BLaER1 treated with 17β-estradiol and CSF1 and Interleukin-3, amounts not matched to agents 10 nM and 100 nM (cell line): ENCODE measurements around the gene TSPOAP1.

Source experiments
- H3K27ac ChIP-seq, 11 experiments: shearing (Covaris generic); formaldehyde crosslinking; 2 replicates each; pipeline ENCODE4 v1.8.1; 2022
- H3K27me3 ChIP-seq, 11 experiments: shearing (Covaris generic); formaldehyde crosslinking; 2 replicates each; pipeline ENCODE4 v1.8.1; 2022
- H3K36me3 ChIP-seq, 11 experiments: shearing (Covaris generic); formaldehyde crosslinking; 2 replicates each; pipeline ENCODE4 v1.8.1; 2022
- H3K4me1 ChIP-seq, 10 experiments: shearing (Covaris generic); formaldehyde crosslinking; 2 replicates each; pipeline ENCODE4 v1.8.1; 2022
- H3K4me2 ChIP-seq, 11 experiments: shearing (Covaris generic); formaldehyde crosslinking; 2 replicates each; pipeline ENCODE4 v1.8.1; 2022
- H3K4me3 ChIP-seq, 10 experiments: shearing (Covaris generic); formaldehyde crosslinking; 2 replicates each; pipeline ENCODE4 v1.8.1; 2022
- H3K9ac ChIP-seq, 11 experiments: shearing (Covaris generic); formaldehyde crosslinking; 2 replicates each; pipeline ENCODE4 v1.8.1; 2022
- H3K9me3 ChIP-seq, 11 experiments: shearing (Covaris generic); formaldehyde crosslinking; replicated peaks in 1 of 11; 2 replicates each; pipeline ENCODE4 v1.8.1; 2022
- H4K20me1 ChIP-seq, 11 experiments: shearing (Covaris generic); formaldehyde crosslinking; 2 replicates each; pipeline ENCODE4 v1.8.1; 2022
- Cebpa-rat ChIP-seq, 11 experiments: shearing (Covaris generic); IDR thresholded peaks; 2 replicates each; pipeline ENCODE4 v1.8.1; 2022

The TSPOAP1 gene

DNA sequence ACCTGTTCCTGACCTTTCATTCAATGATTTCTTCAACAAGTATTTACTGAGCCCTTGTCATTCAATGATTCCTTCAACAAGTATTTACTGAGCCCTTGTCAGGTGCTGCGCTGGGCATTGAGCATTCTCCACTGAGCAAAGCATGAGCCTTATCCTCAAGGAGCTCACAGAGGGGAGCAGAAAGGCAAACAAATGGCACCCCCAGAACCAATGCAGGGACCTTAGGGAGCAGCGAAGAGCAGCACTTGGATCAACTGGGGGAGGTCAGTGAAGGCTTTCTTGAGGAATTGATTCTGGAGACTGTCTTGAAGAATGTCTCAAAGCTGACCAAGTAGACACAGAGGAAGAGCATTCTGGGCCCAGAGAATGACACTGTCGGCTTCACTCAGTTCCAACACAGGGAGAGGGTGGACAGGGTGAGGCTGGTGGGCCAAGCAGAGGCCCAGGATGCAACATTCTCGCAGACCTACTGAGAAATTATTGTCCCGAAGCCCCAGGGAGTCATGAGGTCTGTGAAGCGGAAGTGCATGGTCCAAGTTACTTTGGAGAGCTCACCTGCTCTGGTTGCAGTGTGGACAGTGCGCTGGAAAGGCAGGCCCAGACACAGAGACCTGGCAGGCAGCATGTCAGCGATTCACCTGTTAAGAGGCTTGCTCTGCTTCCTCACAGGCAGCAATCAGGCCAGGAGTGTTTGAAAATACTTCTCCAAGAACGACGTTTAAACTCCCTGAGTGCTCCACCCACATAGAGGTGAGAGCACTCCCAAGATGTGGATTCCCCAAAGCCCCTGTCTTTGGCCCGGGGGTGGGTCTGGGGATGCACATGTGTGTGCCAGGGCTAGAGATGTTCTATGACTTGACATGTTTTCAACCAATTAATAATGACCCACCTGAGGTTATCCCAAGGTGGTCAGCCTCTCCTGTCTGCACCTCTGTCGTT lies 44.7 kb downstream of the TSPOAP1 start:
- Histone ChIP-seq H3K4me2 (peak overlapping the region; percentile 74 to 89 (median 85)), H3K9ac (peak overlapping the region in 9 of 11 experiments; percentile 41 to 84 (median 77); a peak in 17 of 22 replicates), H3K27ac (peak overlapping the region in 10 of 11 experiments; percentile 28 to 97 (median 90); a peak in 19 of 22 replicates), H4K20me1 (no peaks in the 10 kb centered on the region), H3K27me3 (no peaks in the 10 kb centered on the region), H3K9me3 (peaks cover 0 to 18% (median 0%) of the 10 kb centered on the region in 11 experiments; a peak in 7 of 22 replicates), H3K4me3 (peak overlapping the region in 3 of 10 experiments; percentile 12 to 21 (median 14); a peak in 3 of 20 replicates), H3K4me1 (peaks cover 34 to 95% (median 75%) of the 10 kb centered on the region in 10 experiments), H3K36me3 (0 out of 22 replicates have a peak, but pooled peaks cover 0 to 3% (median 0%) of the 10 kb centered on the region in 11 experiments)
- no peak for TF ChIP-seq Cebpa-rat (IDR thresholded peaks at IDR 0.05)

DNA sequence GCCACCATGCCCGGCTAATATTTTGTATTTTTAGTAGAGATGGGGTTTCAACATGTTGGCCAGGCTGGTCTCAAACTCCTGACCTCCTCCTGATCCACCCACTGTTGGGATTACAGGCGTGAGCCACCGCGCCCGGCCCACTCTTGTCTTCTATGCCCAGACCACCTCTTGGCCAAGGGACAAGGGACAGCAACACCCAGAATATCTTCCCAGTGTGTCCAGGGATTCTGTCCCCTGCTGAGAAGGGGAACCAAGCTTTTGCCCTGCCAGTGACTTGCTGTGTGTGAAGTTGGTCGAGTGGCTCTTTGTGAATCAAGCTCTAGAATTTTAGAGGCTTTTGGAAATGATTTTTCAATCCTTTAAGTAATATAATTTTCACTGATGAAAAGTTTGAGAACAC lies 46.2 kb downstream of the TSPOAP1 start:
- no peak for TF ChIP-seq Cebpa-rat (IDR thresholded peaks at IDR 0.05)
- peak overlapping the region in 9 of 11 experiments; percentile 57 to 97 (median 90); a peak in 17 of 22 replicates for H3K27ac ChIP-seq
- H3K36me3 ChIP-seq, result 0 out of 22 replicates have a peak, but pooled peaks cover 0 to 3% (median 0%) of the 10 kb centered on the region in 11 experiments
- H3K4me2 ChIP-seq, result peak overlapping the region in 9 of 11 experiments; percentile 32 to 87 (median 72); a peak in 17 of 22 replicates
- H3K9me3 ChIP-seq, result peaks cover 0 to 18% (median 0%) of the 10 kb centered on the region in 11 experiments; a peak in 7 of 22 replicates
- no peak overlapping the region for H3K4me3 ChIP-seq
- peak overlapping the region in 8 of 11 experiments; percentile 53 to 79 (median 74); a peak in 15 of 22 replicates for H3K9ac ChIP-seq
- no peaks in the 10 kb centered on the region for H4K20me1 ChIP-seq
- peaks cover 28 to 96% (median 87%) of the 10 kb centered on the region in 10 experiments for H3K4me1 ChIP-seq
- no peaks in the 10 kb centered on the region for H3K27me3 ChIP-seq

DNA sequence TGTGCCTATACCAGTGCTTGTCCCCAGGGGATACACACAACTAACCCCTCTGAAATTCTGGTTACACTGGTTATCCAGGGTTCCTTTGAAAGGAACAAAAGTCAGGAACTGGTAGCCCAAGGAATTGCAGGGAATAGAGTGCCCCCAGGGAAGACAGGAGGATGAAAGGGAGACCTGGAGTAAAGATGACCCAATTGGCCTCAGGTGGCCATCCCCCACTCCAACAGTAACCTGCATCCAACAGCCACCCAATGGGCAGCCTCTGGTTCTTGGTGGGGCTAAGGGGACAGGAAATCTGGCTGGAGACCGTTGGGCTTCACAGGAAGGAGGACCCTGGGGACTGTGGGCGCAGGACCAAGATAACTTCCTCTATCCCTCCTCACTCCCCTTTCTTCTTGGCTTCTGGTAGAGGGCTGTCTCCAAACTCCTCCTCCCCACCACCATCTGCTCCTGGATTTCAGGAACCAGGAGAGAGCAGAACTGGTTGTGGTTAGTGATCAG lies 47.0 kb downstream of the TSPOAP1 start:
- Histone ChIP-seq H3K9me3 (peaks cover 0 to 18% (median 0%) of the 10 kb centered on the region in 11 experiments; a peak in 7 of 22 replicates), H3K4me2 (peak overlapping the region in 9 of 11 experiments; percentile 32 to 87 (median 72); a peak in 18 of 22 replicates), H3K4me3 (0 out of 20 replicates have a peak overlapping the region, but pooled peaks of 1 of the 10 experiments have one; percentile 2), H3K4me1 (peaks cover 27 to 95% (median 88%) of the 10 kb centered on the region in 10 experiments), H3K27ac (peak overlapping the region in 9 of 11 experiments; percentile 57 to 97 (median 90); a peak in 18 of 22 replicates), H3K27me3 (no peaks in the 10 kb centered on the region), H4K20me1 (no peaks in the 10 kb centered on the region), H3K9ac (peak overlapping the region in 8 of 11 experiments; percentile 56 to 79 (median 71); a peak in 15 of 22 replicates), H3K36me3 (0 out of 22 replicates have a peak, but pooled peaks cover 0 to 3% (median 0%) of the 10 kb centered on the region in 11 experiments)
- no peak for TF ChIP-seq Cebpa-rat (IDR thresholded peaks at IDR 0.05)

- no peak for TF ChIP-seq Cebpa-rat (IDR thresholded peaks at IDR 0.05)
- Histone ChIP-seq H3K9ac (peak within 1 kb of the TSS in 8 of 11 experiments; percentile 56 to 79 (median 69); a peak in 15 of 22 replicates), H3K36me3 (0 out of 22 replicates have a peak, but pooled peaks cover 0 to 3% (median 0%) of the 10 kb centered on the region in 11 experiments), H3K4me1 (peaks cover 25 to 86% (median 83%) of the 10 kb centered on the region in 10 experiments), H3K27ac (peak within 1 kb of the TSS in 9 of 11 experiments; percentile 57 to 97 (median 90); a peak in 18 of 22 replicates), H3K4me2 (peak within 1 kb of the TSS in 9 of 11 experiments; percentile 32 to 87 (median 72); a peak in 18 of 22 replicates), H4K20me1 (no peaks in the 10 kb centered on the region), H3K27me3 (no peaks in the 10 kb centered on the region), H3K4me3 (0 out of 20 replicates have a peak within 1 kb of the TSS, but pooled peaks of 1 of the 10 experiments have one; percentile 2), H3K9me3 (peaks cover 0 to 18% (median 0%) of the 10 kb centered on the region in 11 experiments; a peak in 7 of 22 replicates)
Measured at GRCh38 chr17:58280480-58281217, 47.9 kb downstream of the TSPOAP1 start, which contains the start of gene MPO. MPO (minus strand) TSS chr17:58280935; CDS start chr17:58280758, 177 bp downstream.

DNA sequence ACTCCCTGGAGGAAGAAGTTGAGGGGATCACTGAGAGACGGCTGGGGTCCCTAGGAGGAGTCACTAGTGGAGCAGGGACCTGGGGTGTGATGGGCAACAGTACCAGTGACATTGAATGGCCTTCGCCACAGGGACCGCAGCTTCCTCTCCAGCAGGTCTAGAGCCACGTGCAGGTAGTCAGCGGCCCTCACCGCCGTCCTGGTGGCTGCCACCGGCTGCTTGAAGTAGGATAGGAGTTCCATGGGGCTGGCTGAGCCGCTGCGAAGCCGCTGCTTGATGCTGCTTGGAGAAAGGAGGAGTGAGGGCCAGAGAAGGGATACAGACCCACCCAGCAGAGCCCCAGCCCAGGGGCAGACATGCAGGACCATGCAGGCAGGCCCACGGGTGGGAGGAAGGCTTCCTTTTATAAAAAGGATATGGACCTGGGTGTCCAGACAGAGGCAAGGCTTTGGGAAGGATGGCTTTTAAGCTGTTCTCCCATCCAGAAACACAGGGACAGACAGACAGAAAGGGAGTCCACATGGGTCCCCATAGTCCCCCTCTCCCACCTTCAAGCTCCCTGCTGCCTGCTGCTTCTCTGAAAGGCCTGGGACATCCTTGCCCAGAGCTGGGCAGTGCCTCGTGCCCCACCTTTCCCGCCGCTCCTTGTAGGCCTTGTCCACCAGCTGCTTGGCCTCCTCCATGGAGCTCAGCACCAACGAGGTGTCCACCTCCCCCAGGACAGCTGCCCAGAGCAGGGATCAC lies 48.7 kb downstream of the TSPOAP1 start:
- H3K4me2 ChIP-seq, result peak overlapping the region in 9 of 11 experiments; percentile 2 to 87 (median 70); a peak in 15 of 22 replicates
- H3K36me3 ChIP-seq, result 0 out of 22 replicates have a peak, but pooled peaks cover 0 to 3% (median 0%) of the 10 kb centered on the region in 11 experiments
- H4K20me1 ChIP-seq, result no peaks in the 10 kb centered on the region
- peaks cover 18 to 78% (median 76%) of the 10 kb centered on the region in 10 experiments for H3K4me1 ChIP-seq
- H3K27me3 ChIP-seq, result no peaks in the 10 kb centered on the region
- TF ChIP-seq Cebpa-rat (IDR thresholded peaks at IDR 0.05), result no peak
- peaks cover 0 to 18% (median 0%) of the 10 kb centered on the region in 11 experiments; a peak in 7 of 22 replicates for H3K9me3 ChIP-seq
- no peak overlapping the region for H3K4me3 ChIP-seq
- H3K27ac ChIP-seq, result peak overlapping the region in 8 of 11 experiments; percentile 83 to 97 (median 92); a peak in 16 of 22 replicates
- H3K9ac ChIP-seq, result peak overlapping the region in 7 of 11 experiments; percentile 31 to 79 (median 69); a peak in 10 of 22 replicates

GRCh38 chr17:58279016-58279711 lies 49.4 kb downstream of the TSPOAP1 start:
- Histone ChIP-seq H3K27ac (peak overlapping the region in 8 of 11 experiments; percentile 55 to 97 (median 92); a peak in 16 of 22 replicates), H3K9ac (peak overlapping the region in 6 of 11 experiments; percentile 15 to 78 (median 58); a peak in 9 of 22 replicates), H3K4me1 (peaks cover 11 to 71% (median 68%) of the 10 kb centered on the region in 10 experiments), H4K20me1 (no peaks in the 10 kb centered on the region), H3K9me3 (peaks cover 0 to 18% (median 0%) of the 10 kb centered on the region in 11 experiments; a peak in 7 of 22 replicates), H3K36me3 (0 out of 22 replicates have a peak, but pooled peaks cover 0 to 3% (median 0%) of the 10 kb centered on the region in 11 experiments), H3K27me3 (no peaks in the 10 kb centered on the region), H3K4me2 (peak overlapping the region in 10 of 11 experiments; percentile 1 to 80 (median 32); a peak in 14 of 22 replicates), H3K4me3 (no peak overlapping the region)
- TF ChIP-seq Cebpa-rat (IDR thresholded peaks at IDR 0.05), result no peak
